HFF-Myc (cell line): ENCODE data around the gene PCDHGA8.
"Not testable (repeated sequence)": the region's sequence is repeated elsewhere in the genome, so short reads cannot be mapped to it uniquely, and the experiment has no call there.

Experiments
- DNase-seq: peaks from one replicate; pipeline ENCODE4 v3.0.0-alpha.2; 2011; ENCODE audit warnings: low read depth; ENCODE audit errors: extremely low read depth
- H3K4me3 ChIP-seq: replicated peaks from 2 replicates; pipeline ENCODE4 v1.5.1; 2011; ENCODE audit warnings: low read depth, mild to moderate bottlenecking, control low read depth, low read length
- CTCF ChIP-seq: IDR thresholded peaks from 2 replicates; pipeline ENCODE4 v1.5.1; 2012; ENCODE audit warnings: mild to moderate bottlenecking, low read depth, low read length, control low read depth; ENCODE audit errors: missing control alignments

PCDHGA8 gene

GRCh38 chr5:141411575-141411974 is 19.1 kb downstream of the PCDHGA8 start:
- no peak for TF ChIP-seq CTCF
- no peak for DNase-seq
- H3K4me3 ChIP-seq = no peak overlapping the region

- peak within 1 kb of the TSS; percentile 43 for H3K4me3 ChIP-seq
- no peak for DNase-seq
Observed at GRCh38 chr5:141412854-141413539, 20.6 kb downstream of the PCDHGA8 start, which contains the start of gene PCDHGA10. TSS of gene PCDHGA10 (plus strand) at chr5:141412987. CDS start at chr5:141413176, 189 bp downstream.

GRCh38 chr5:141413540-141414069 is 21.2 kb downstream of the PCDHGA8 start:
- DNase-seq = no peak
- H3K4me3 ChIP-seq = peak overlapping the region; percentile 43
- no peak for TF ChIP-seq CTCF

More at GRCh38 chr5:141412854-141413539, 20.6 kb downstream of the PCDHGA8 start, which contains the start of gene PCDHGA10:
- TF ChIP-seq CTCF = peak; percentile 62

GRCh38 chr5:141414548-141415274 is 22.3 kb downstream of the PCDHGA8 start:
- DNase-seq = not testable (repeated sequence)

GRCh38 chr5:141415275-141415618 is 22.8 kb downstream of the PCDHGA8 start:
- H3K4me3 ChIP-seq, DNase-seq: not testable (repeated sequence)

More at GRCh38 chr5:141414548-141415274, 22.3 kb downstream of the PCDHGA8 start:
- H3K4me3 ChIP-seq = not testable (repeated sequence)

GRCh38 chr5:141417494-141418172 is 25.2 kb downstream of the PCDHGA8 start, which contains the start of gene PCDHGB7:
TSS of gene PCDHGB7 (plus strand) at chr5:141417677. CDS start at chr5:141417860, 183 bp downstream.
- DNase-seq = not testable (repeated sequence)
- TF ChIP-seq CTCF = peak; percentile 77
- peak within 1 kb of the TSS; percentile 38 for H3K4me3 ChIP-seq

- no peak overlapping the region for H3K4me3 ChIP-seq
- TF ChIP-seq CTCF = no peak
Observed at GRCh38 chr5:141419074-141419880, 26.8 kb downstream of the PCDHGA8 start.

More at GRCh38 chr5:141419074-141419880, 26.8 kb downstream of the PCDHGA8 start:
- no peak for DNase-seq
